ENCODE data around the gene FAM193B. TPM values are rescaled to one million over a fixed set of nuclear protein-coding genes. Genes with fewer than 3 reads are reported as not detected.

Gene FAM193B
- polyA plus RNA-seq, 3 donors = 1.6 to 216 (median 1.9) TPM

DNA sequence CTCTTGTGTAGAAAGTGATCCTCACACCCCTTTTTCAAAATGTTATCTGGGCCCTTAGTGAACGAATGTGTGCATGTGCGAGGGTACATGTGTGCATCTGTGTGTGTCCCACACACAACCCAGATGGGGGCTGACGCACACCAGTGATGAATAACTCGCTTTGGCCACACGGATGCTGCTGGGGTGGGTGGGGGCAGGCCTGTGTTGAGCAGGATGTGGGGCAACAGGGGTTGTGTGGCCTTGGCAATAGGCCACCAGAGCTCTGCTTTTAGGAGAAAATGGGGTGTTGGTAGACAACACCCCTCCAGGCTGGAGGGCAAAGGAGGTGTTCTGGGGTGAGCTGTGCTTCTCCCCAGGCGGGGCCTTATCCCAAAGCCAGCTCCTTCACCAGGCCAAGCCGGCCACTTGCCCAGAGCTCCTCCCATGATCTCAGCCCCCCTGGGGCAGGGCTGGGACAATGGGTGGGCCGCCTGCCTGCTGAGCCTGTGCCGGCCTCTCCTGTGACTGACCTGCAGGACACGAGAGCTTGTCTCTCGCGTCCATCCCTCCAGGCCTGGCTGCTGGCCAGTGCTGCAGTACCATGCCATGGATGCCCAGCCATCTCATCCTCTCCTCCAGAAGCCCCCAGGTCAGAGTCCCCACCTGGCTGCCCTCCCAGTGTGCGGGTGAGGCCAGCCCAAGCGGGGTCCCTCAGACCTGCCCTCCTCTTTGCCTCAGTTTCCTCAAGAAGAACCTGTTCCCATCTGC is 82.6 kb downstream of the FAM193B start:
- Mint-ChIP-seq H3K27ac (no peak overlapping the region), H3K27me3 (ENCODE audit: low read depth in 3 of 3) (peaks cover 66 to 78% (median 73%) of the 10 kb centered on the region in 3 donors), H3K36me3 (peaks cover 7 to 12% of the 10 kb centered on the region in 2 donors), H3K4me1 (peaks cover 46% of the 10 kb centered on the region), H3K4me3 (peak overlapping the region; percentile 41 to 76), H3K9me3 (peaks cover 0 to 14% (median 4%) of the 10 kb centered on the region in 7 donors)
- peak in 2 of 3 donors; percentile 53 to 66 for DNase-seq
- H3K79me2 ChIP-seq (ENCODE audit: insufficient read depth, low read length) = no peaks in the 10 kb centered on the region
- H2AFZ ChIP-seq (ENCODE audit: insufficient read depth, low read depth, low read length, poor library complexity, severe bottlenecking) = no peak overlapping the region
- intact Hi-C loops (cut with micrococcal nuclease) = no loop called here
- peaks cover 0 to 11% of the 10 kb centered on the region in 2 donors for H3K9me3 ChIP-seq (replicated peaks in 1 of 2; ENCODE audit: control insufficient read depth in 1 of 2, insufficient read depth in 1 of 2, low read length in 2 of 2)
- H3K36me3 ChIP-seq (replicated peaks in 1 of 2; ENCODE audit: control insufficient read depth in 1 of 2, insufficient read depth in 2 of 2, low read length in 2 of 2) = no peaks in the 10 kb centered on the region
- 76% methylated on average over 12 of the region's 14 CpGs for WGBS (ENCODE audit: insufficient coverage)
- H3K27ac ChIP-seq (ENCODE audit: low read depth in 1 of 2, low read length in 2 of 2) = no peak overlapping the region
- no peak for TF ChIP-seq CTCF (IDR thresholded peaks at IDR 0.05)
- no peak overlapping the region for H3K4me2 ChIP-seq (replicated peaks; ENCODE audit: extremely low read depth, low read length, poor library complexity, severe bottlenecking)
- no peak overlapping the region for H3K9ac ChIP-seq (ENCODE audit: insufficient read depth, low read length, poor library complexity, severe bottlenecking)
- H4K20me1 ChIP-seq (ENCODE audit: insufficient read depth, low read length) = peaks cover 24% of the 10 kb centered on the region
- H3K4me3 ChIP-seq (replicated peaks in 1 of 3; ENCODE audit: low read depth in 2 of 3, low read length in 3 of 3) = no peak overlapping the region
- H3K27me3 ChIP-seq (ENCODE audit: control insufficient read depth in 2 of 2, insufficient read depth in 2 of 2, low read length in 2 of 2) = peaks cover 18 to 55% of the 10 kb centered on the region in 2 donors
- peaks cover 21 to 44% of the 10 kb centered on the region in 2 donors for H3K4me1 ChIP-seq (ENCODE audit: control insufficient read depth in 1 of 2, insufficient read depth in 2 of 2, low read length in 2 of 2)

GRCh38 chr5:177470759-177471536 is 83.4 kb downstream of the FAM193B start:
- Histone ChIP-seq H3K9me3 (replicated peaks in 1 of 2; ENCODE audit: control insufficient read depth in 1 of 2, insufficient read depth in 1 of 2, low read length in 2 of 2) (peaks cover 0 to 11% of the 10 kb centered on the region in 2 donors), H3K27ac (ENCODE audit: low read depth in 1 of 2, low read length in 2 of 2) (no peak overlapping the region), H3K4me1 (ENCODE audit: control insufficient read depth in 1 of 2, insufficient read depth in 2 of 2, low read length in 2 of 2) (peaks cover 17 to 36% of the 10 kb centered on the region in 2 donors), H3K9ac (ENCODE audit: insufficient read depth, low read length, poor library complexity, severe bottlenecking) (no peak overlapping the region), H3K4me2 (replicated peaks; ENCODE audit: extremely low read depth, low read length, poor library complexity, severe bottlenecking) (no peak overlapping the region), H2AFZ (ENCODE audit: insufficient read depth, low read depth, low read length, poor library complexity, severe bottlenecking) (no peak overlapping the region), H3K36me3 (replicated peaks in 1 of 2; ENCODE audit: control insufficient read depth in 1 of 2, insufficient read depth in 2 of 2, low read length in 2 of 2) (no peaks in the 10 kb centered on the region), H3K79me2 (ENCODE audit: insufficient read depth, low read length) (no peaks in the 10 kb centered on the region), H4K20me1 (ENCODE audit: insufficient read depth, low read length) (peaks cover 24% of the 10 kb centered on the region), H3K27me3 (ENCODE audit: control insufficient read depth in 2 of 2, insufficient read depth in 2 of 2, low read length in 2 of 2) (peaks cover 18 to 52% of the 10 kb centered on the region in 2 donors), H3K4me3 (replicated peaks in 1 of 3; ENCODE audit: low read depth in 2 of 3, low read length in 3 of 3) (no peak overlapping the region)
- peak overlapping the region in 1 of 7 donors; percentile 73 for H3K27ac Mint-ChIP-seq
- peaks cover 63 to 72% (median 68%) of the 10 kb centered on the region in 3 donors for H3K27me3 Mint-ChIP-seq (ENCODE audit: low read depth in 3 of 3)
- peak in 1 of 3 donors; percentile 50 for DNase-seq
- intact Hi-C loops (cut with micrococcal nuclease) = no loop called here
- H3K36me3 Mint-ChIP-seq = peaks cover 7 to 12% of the 10 kb centered on the region in 2 donors
- H3K4me1 Mint-ChIP-seq = peaks cover 40% of the 10 kb centered on the region
- no peak for TF ChIP-seq CTCF (IDR thresholded peaks at IDR 0.05)
- peak overlapping the region in 1 of 2 donors; percentile 76 for H3K4me3 Mint-ChIP-seq
- peaks cover 0 to 14% (median 4%) of the 10 kb centered on the region in 7 donors for H3K9me3 Mint-ChIP-seq
- WGBS (ENCODE audit: insufficient coverage) = 100% methylated on average over 4 of the region's 10 CpGs

Data from CD14-positive monocyte (primary cell).